Epithelial cell of proximal tubule (primary cell): ENCODE results near the gene ZBBX. TPM values are rescaled to one million over a fixed set of nuclear protein-coding genes. Genes with fewer than 3 reads are reported as not detected.

Experiments
- DNase-seq: peaks from one replicate; pipeline ENCODE4 v3.0.0-alpha.2; 2011; ENCODE audit warnings: low read depth
- H3K4me3 ChIP-seq: 2 replicates; pipeline ENCODE4 v1.5.1; 2011; ENCODE audit warnings: low read depth, mild to moderate bottlenecking, low read length
- CTCF ChIP-seq: conservative IDR thresholded peaks from 2 replicates; pipeline ENCODE4 v1.5.1; 2012; ENCODE audit warnings: low read depth, mild to moderate bottlenecking, low read length
- total RNA-seq: library from RNA; depleted of rRNA; stranded (reverse); fragments of >200 nt; gene quantifications from 2 replicates; pipeline ENCODE4 v1.2.3, GENCODE V29; 2015

Gene ZBBX
- total RNA-seq, 1 donor from 2014 or later: 0.06 TPM

- no peak for DNase-seq
- no peak for TF ChIP-seq CTCF
These were observed 152.0 kb downstream of the ZBBX start for GRCh38 chr3:167228135-167228534.

DNA sequence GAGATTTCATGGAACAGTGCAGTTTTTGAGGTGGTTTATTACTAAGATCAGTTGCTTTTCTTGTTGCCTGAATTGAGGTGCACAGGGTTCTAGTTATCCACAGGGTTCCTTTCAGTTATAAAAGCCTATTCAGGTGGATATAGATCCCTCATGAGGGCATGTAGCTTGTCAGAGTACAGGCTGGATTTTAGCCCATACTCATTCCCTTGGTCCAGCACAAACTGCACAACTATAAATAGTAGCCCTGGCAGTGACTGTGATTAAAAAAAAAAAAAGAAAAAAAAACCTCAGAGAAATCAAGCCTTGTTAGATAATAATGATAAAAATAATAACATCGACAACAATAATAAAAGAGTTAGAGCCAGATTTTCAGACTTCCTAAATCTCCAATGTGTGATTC, 154.3 kb downstream of the ZBBX start:
- no peak for DNase-seq
- TF ChIP-seq CTCF: no peak
- H3K4me3 ChIP-seq: no peak overlapping the region

More at GRCh38 chr3:167228135-167228534, 152.0 kb downstream of the ZBBX start:
- H3K4me3 ChIP-seq: no peak overlapping the region

GRCh38 chr3:167209011-167209410, 171.1 kb downstream of the ZBBX start:
- no peak overlapping the region for H3K4me3 ChIP-seq
- TF ChIP-seq CTCF: peak; percentile 19
- DNase-seq: no peak

- no peak for TF ChIP-seq CTCF
- DNase-seq: no peak
- no peak overlapping the region for H3K4me3 ChIP-seq
These were observed 177.0 kb downstream of the ZBBX start for GRCh38 chr3:167203062-167203461.

- TF ChIP-seq CTCF: no peak
- no peak overlapping the region for H3K4me3 ChIP-seq
- DNase-seq: peak; percentile 15
These were observed 181.0 kb downstream of the ZBBX start for GRCh38 chr3:167198949-167199600.

Other genes with a start within 250 kb of the ZBBX start
- not detected in 2 replicates for gene SERPINI2, start 93.7 kb upstream of the ZBBX start, total RNA-seq